ENCODE results near the gene ATAD1. TPM values are rescaled to one million over a fixed set of nuclear protein-coding genes. Genes with fewer than 3 reads are reported as not detected.
A peak's percentile ranks its signal among the peaks of the same experiment; 100 is the strongest.

Gene ATAD1
- total and polyA plus RNA-seq, 10 of the 15 experiments (the other 5 are each of a cell fraction or from before 2014, with no cell fraction given): 24.7 to 59.3 (median 41.1) TPM

- peak; percentile 63; the same call in 1 of the 2 replicates for TF ChIP-seq RELB (IDR thresholded peaks at IDR 0.05; ENCODE audit: low read depth)
- peak; percentile 56; the same call in 1 of the 2 replicates for TF ChIP-seq BCL11A (IDR thresholded peaks at IDR 0.05; ENCODE audit: low read depth, low read length)
- peak; percentile 80 for TF ChIP-seq RUNX3 (IDR thresholded peaks at IDR 0.05; ENCODE audit: low read length)
- peak; percentile 41; the same call in 1 of the 2 replicates for TF ChIP-seq TBL1XR1 (IDR thresholded peaks at IDR 0.05; ENCODE audit: low read depth, low read length)
- peak in 1 of 2 experiments; percentile 59; a peak in 1 of 4 replicates for TF ChIP-seq EP300 (IDR thresholded peaks at IDR 0.05; ENCODE audit: borderline replicate concordance in 1 of 2, control insufficient read depth in 1 of 2, low read depth in 2 of 2, low read length in 2 of 2)
- TF ChIP-seq ZNF274 (IDR thresholded peaks at IDR 0.05; ENCODE audit: insufficient read depth, insufficient read length): no peak
Measured at GRCh38 chr10:87794285-87794684, 23.7 kb downstream of the ATAD1 start (continued).

- no peak for DNase-seq (ENCODE audit: low read depth, low spot score)
- RAD21 ChIA-PET (ENCODE audit: unreplicated experiment): no interaction called here
Measured at GRCh38 chr10:87790185-87790584, 27.8 kb downstream of the ATAD1 start.

More at GRCh38 chr10:87790185-87790584, 27.8 kb downstream of the ATAD1 start:
- Histone ChIP-seq H3K9ac (ENCODE audit: control insufficient read depth, insufficient read depth, low read length) (no peak overlapping the region), H3K4me3 (no peak overlapping the region), H2AFZ (ENCODE audit: control insufficient read depth, low read depth, low read length) (no peak overlapping the region), H3K27ac (ENCODE audit: control insufficient read depth, insufficient read depth) (no peak overlapping the region), H4K20me1 (ENCODE audit: control insufficient read depth, insufficient read depth) (no peaks in the 10 kb centered on the region), H3K4me2 (ENCODE audit: control insufficient read depth, insufficient read depth) (no peak overlapping the region), H3K9me3 (replicated peaks; ENCODE audit: control insufficient read depth, insufficient read depth, low read length) (no peaks in the 10 kb centered on the region), H3K27me3 (replicated peaks in 1 of 2; ENCODE audit: control insufficient read depth in 2 of 2, insufficient read depth in 2 of 2, low read length in 1 of 2) (no peaks in the 10 kb centered on the region), H3K79me2 (ENCODE audit: control insufficient read depth, insufficient read depth, low read length) (peaks cover 26% of the 10 kb centered on the region), H3K36me3 (ENCODE audit: control insufficient read depth in 2 of 2, insufficient read depth in 2 of 2, low read length in 1 of 2) (peaks cover 0 to 20% of the 10 kb centered on the region in 2 experiments), H3K4me1 (ENCODE audit: control insufficient read depth, insufficient read depth, low read length) (peaks cover 6% of the 10 kb centered on the region; the same call in 1 of the 2 replicates)
- POLR2A ChIA-PET: interaction anchor here (0.5 to 0.7 kb wide), 2 partner anchors 162 to 1086 kb away, joined by 3 to 6 read pairs; no protein-coding TSS in a partner anchor
- intact Hi-C loops (cut with micrococcal nuclease; ENCODE audit: unreplicated experiment): no loop called here
- TF ChIP-seq MEF2A (IDR thresholded peaks at IDR 0.05; ENCODE audit: insufficient read depth, low read depth, low read length) (no peak), TARDBP (IDR thresholded peaks at IDR 0.05; ENCODE audit: borderline replicate concordance) (no peak), MYB (IDR thresholded peaks at IDR 0.05; ENCODE audit: borderline replicate concordance, low read depth, low read length) (no peak), NKRF (conservative IDR thresholded peaks at IDR 0.05) (no peak), HDGF (IDR thresholded peaks at IDR 0.05) (no peak), SUZ12 (IDR thresholded peaks at IDR 0.05; ENCODE audit: unreplicated experiment) (no peak), TCF12 (IDR thresholded peaks at IDR 0.05; ENCODE audit: low read depth, low read length) (no peak), RELA (IDR thresholded peaks at IDR 0.05; ENCODE audit: borderline replicate concordance, partially characterized antibody) (no peak), NR2C1 (IDR thresholded peaks at IDR 0.05) (no peak), SIX5 (IDR thresholded peaks at IDR 0.05; ENCODE audit: low read depth, low read length, severe bottlenecking) (no peak), ATF7 (IDR thresholded peaks at IDR 0.05; ENCODE audit: low read depth) (no peak), HDAC6 (IDR thresholded peaks at IDR 0.05; ENCODE audit: unreplicated experiment) (no peak)
- in situ Hi-C loops (cut with MboI): no loop called here
- CTCF ChIA-PET: interaction anchor here (1.4 kb wide), 1 partner anchor 25 kb away, joined by 5 read pairs; no protein-coding TSS in a partner anchor
- WGBS (ENCODE audit: insufficient coverage, insufficient replicate concordance, low lambda C conversion rate, missing lambda C conversion rate): 97% methylated on average over 3 of the region's 3 CpGs
- FAIRE-seq (no peak), ATAC-seq (no peak)
- SMC1A ChIA-PET (ENCODE audit: uncharacterized antibody, unreplicated experiment): interaction anchor here (1.0 to 1.5 kb wide), 3 partner anchors 25 to 38 kb away, joined by 4 read pairs; no protein-coding TSS in a partner anchor
- BruUV-seq (replicated peaks): no TSS peak

All from GM12878 (cell line).